Measurements from ENCODE around the gene IL12B.

- TF ChIP-seq GATA2 (IDR thresholded peaks at IDR 0.05; ENCODE audit: low read depth, low read length) (no peak), GATA3 (IDR thresholded peaks at IDR 0.05; ENCODE audit: low read depth, low read length) (no peak)
Observed at GRCh38 chr5:159324102-159324755, 6.1 kb downstream of the IL12B start.
